Measurements from ENCODE around the gene IGSF11.

DNA sequence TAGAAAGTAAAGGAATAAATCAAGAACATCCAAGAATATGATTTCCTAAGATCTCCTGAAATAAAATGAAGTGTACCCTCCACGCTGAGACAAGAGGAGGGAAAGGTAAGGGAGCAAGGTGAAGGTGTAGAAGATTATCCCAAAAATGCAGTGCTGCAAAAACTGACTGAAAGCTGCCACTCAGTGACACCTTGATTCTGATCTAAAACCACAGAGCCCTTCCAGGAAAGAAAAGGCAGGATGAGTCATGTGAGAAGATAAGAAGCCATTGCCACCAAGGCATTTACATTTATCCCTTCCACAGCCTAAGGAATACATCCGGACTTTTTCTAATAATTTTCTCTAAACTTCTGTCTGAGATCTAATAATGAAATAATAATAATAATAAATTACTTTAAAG, 49.9 kb downstream of the IGSF11 start:
- TF ChIP-seq SP1 (IDR thresholded peaks at IDR 0.05) (no peak), FOXK2 (IDR thresholded peaks at IDR 0.05) (no peak), BHLHE40 (IDR thresholded peaks at IDR 0.05; ENCODE audit: borderline replicate concordance) (no peak), L3MBTL2 (conservative IDR thresholded peaks at IDR 0.05) (no peak), LEF1 (IDR thresholded peaks at IDR 0.05; ENCODE audit: borderline replicate concordance) (no peak), ELF4 (IDR thresholded peaks at IDR 0.05) (no peak), FOXM1 (IDR thresholded peaks at IDR 0.05; ENCODE audit: borderline replicate concordance) (no peak), ARNT (IDR thresholded peaks at IDR 0.05) (no peak), HDGF (IDR thresholded peaks at IDR 0.05; ENCODE audit: borderline replicate concordance) (no peak), ZNF384 (IDR thresholded peaks at IDR 0.05) (no peak), SUZ12 (IDR thresholded peaks at IDR 0.05) (no peak), NFRKB (IDR thresholded peaks at IDR 0.05) (no peak), FOXA1 (IDR thresholded peaks at IDR 0.05) (no peak)
- TF ChIP-seq, protein P1, sequence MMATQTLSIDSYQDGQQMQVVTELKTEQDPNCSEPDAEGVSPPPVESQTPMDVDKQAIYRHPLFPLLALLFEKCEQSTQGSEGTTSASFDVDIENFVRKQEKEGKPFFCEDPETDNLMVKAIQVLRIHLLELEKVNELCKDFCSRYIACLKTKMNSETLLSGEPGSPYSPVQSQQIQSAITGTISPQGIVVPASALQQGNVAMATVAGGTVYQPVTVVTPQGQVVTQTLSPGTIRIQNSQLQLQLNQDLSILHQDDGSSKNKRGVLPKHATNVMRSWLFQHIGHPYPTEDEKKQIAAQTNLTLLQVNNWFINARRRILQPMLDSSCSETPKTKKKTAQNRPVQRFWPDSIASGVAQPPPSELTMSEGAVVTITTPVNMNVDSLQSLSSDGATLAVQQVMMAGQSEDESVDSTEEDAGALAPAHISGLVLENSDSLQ (IDR thresholded peaks at IDR 0.05) = no peak
